GM12878 (cell line): Measurements from ENCODE around the gene FHOD3. TPM values are rescaled to one million over a fixed set of nuclear protein-coding genes. Genes with fewer than 3 reads are reported as not detected.

ENCODE experiments used
- ATAC-seq: fragments of 200-7000 bp; cut with Tn5 transposase; 3 replicates; pipeline ENCODE4 v1.9.1; 2020; ENCODE audit warnings: mild to moderate bottlenecking, moderate library complexity
- BruUV-seq: library from RNA; stranded (reverse); fragments of 400-500 nt; replicated peaks from 2 replicates; lab custom pipeline; 2021; lab: Mats Ljungman, UMichigan
- CTCF ChIA-PET: fragments of 300-600 bp; sonication (Branson Sonifier 250); formaldehyde crosslinking; extraction: SDS; loops from one replicate; lab custom pipeline; 2021; ENCODE audit warnings: inconsistent platforms; lab: Yijun Ruan, JAX
- POLR2A ChIA-PET: fragments of 350-600 bp; formaldehyde crosslinking; extraction: SDS; loops from one replicate; lab custom pipeline; 2021; ENCODE audit warnings: inconsistent platforms; lab: Charles Lee
- RAD21 ChIA-PET: fragments of 300-600 bp; sonication (Branson Sonifier 250); formaldehyde crosslinking; loops from one replicate; lab custom pipeline; 2023; ENCODE audit warnings: antibody characterized with exemption; ENCODE audit not compliant: unreplicated experiment; lab: Charles Lee
- SMC1A ChIA-PET: fragments of 300-600 bp; sonication (Branson Sonifier 250); formaldehyde crosslinking; loops from one replicate; lab custom pipeline; 2023; ENCODE audit not compliant: unreplicated experiment, uncharacterized antibody; lab: Charles Lee
- DNase-seq: peaks from one replicate; pipeline ENCODE4 v3.0.0-alpha.2; 2011; ENCODE audit warnings: low read depth, low spot score
- FAIRE-seq: peaks from 3 replicates; lab custom pipeline; 2011; peaks lifted over from hg19 to GRCh38; lab: Jason Lieb, UNC
- H2AFZ ChIP-seq: 2 replicates; pipeline ENCODE4 v1.6.0; 2011; ENCODE audit warnings: low read depth, low read length, control low read depth; ENCODE audit not compliant: control insufficient read depth
- H3K27ac ChIP-seq: 2 replicates; pipeline ENCODE4 v1.5.1; 2011; ENCODE audit warnings: control low read depth; ENCODE audit not compliant: control insufficient read depth, insufficient read depth
- H3K27me3 ChIP-seq, 2 experiments: replicated peaks in 1 of 2; 2 replicates each; pipeline versions ENCODE4 v1.6.0 to v1.6.1; 2011; ENCODE audit warnings: low read length in 1 of 2; ENCODE audit not compliant: control insufficient read depth in 2 of 2, insufficient read depth in 2 of 2
- H3K36me3 ChIP-seq, 2 experiments: 2 replicates each; pipeline ENCODE4 v1.5.1; 2011; ENCODE audit warnings: low read length in 1 of 2; ENCODE audit not compliant: control insufficient read depth in 2 of 2, insufficient read depth in 2 of 2
- H3K4me1 ChIP-seq: 2 replicates; pipeline ENCODE4 v1.6.1; 2011; ENCODE audit warnings: mild to moderate bottlenecking, low read length, moderate library complexity, mixed read lengths; ENCODE audit not compliant: control insufficient read depth, insufficient read depth
- H3K4me2 ChIP-seq: 2 replicates; pipeline ENCODE4 v1.6.0; 2011; ENCODE audit warnings: control low read depth; ENCODE audit not compliant: control insufficient read depth, insufficient read depth
- H3K4me3 ChIP-seq: fragments of 200-600 bp; sonication (generic); 2 replicates; pipeline ENCODE4 v1.5.1; 2016
- H3K79me2 ChIP-seq: 2 replicates; pipeline ENCODE4 v1.6.0; 2011; ENCODE audit warnings: low read length; ENCODE audit not compliant: control insufficient read depth, insufficient read depth
- H3K9ac ChIP-seq: 2 replicates; pipeline ENCODE4 v1.8.0; 2011; ENCODE audit warnings: low read length, control low read depth, mixed read lengths; ENCODE audit not compliant: control insufficient read depth, insufficient read depth
- H3K9me3 ChIP-seq: replicated peaks from 3 replicates; pipeline ENCODE4 v1.5.1; 2011; ENCODE audit warnings: mild to moderate bottlenecking, low read length; ENCODE audit not compliant: control insufficient read depth, insufficient read depth
- H4K20me1 ChIP-seq: 2 replicates; pipeline ENCODE4 v1.6.0; 2011; ENCODE audit not compliant: control insufficient read depth, insufficient read depth
- ASH2L ChIP-seq: fragments of 300-600, 200-600 bp; sonication (generic); IDR thresholded peaks from 2 replicates; pipeline ENCODE4 v1.6.1; 2017; ENCODE audit warnings: low read depth, mild to moderate bottlenecking, borderline replicate concordance
- CBX3 ChIP-seq: fragments of 200-600 bp; sonication (generic); IDR thresholded peaks from 2 replicates; pipeline ENCODE4 v1.6.1; 2016; ENCODE audit warnings: low read depth, borderline replicate concordance
- CHD4 ChIP-seq: fragments of 200-600 bp; sonication (generic); IDR thresholded peaks from 2 replicates; pipeline ENCODE4 v1.6.1; 2016; ENCODE audit warnings: mild to moderate bottlenecking
- GABPA ChIP-seq: IDR thresholded peaks from 2 replicates; pipeline ENCODE4 v1.6.1; 2014; ENCODE audit warnings: antibody characterized with exemption, low read depth, mild to moderate bottlenecking, inconsistent platforms
- IRF3 ChIP-seq: fragments of 450-650 bp; IDR thresholded peaks from 2 replicates; pipeline ENCODE4 v1.6.1; 2014; ENCODE audit warnings: mild to moderate bottlenecking
- JUNB ChIP-seq: IDR thresholded peaks from 2 replicates; pipeline ENCODE4 v1.6.1; 2016; ENCODE audit warnings: antibody characterized with exemption, mild to moderate bottlenecking
- JUND ChIP-seq: IDR thresholded peaks from 2 replicates; pipeline ENCODE4 v1.6.1; 2012; ENCODE audit warnings: low read depth, mild to moderate bottlenecking, low read length, improper control_type of control experiment, moderate library complexity
- MEF2B ChIP-seq: fragments of 450-650 bp; IDR thresholded peaks from 2 replicates; pipeline ENCODE4 v1.6.1; 2018; ENCODE audit warnings: mild to moderate bottlenecking, moderate library complexity; ENCODE audit not compliant: partially characterized antibody, poor library complexity, severe bottlenecking
- PKNOX1 ChIP-seq: fragments of 450-650 bp; IDR thresholded peaks from 2 replicates; pipeline ENCODE4 v1.6.1; 2016; ENCODE audit warnings: mild to moderate bottlenecking
- POLR2AphosphoS5 ChIP-seq: IDR thresholded peaks from 2 replicates; pipeline ENCODE4 v1.6.1; 2011; ENCODE audit warnings: mild to moderate bottlenecking, low read length, inconsistent platforms
- POU2F2 ChIP-seq: IDR thresholded peaks from 3 replicates; pipeline ENCODE4 v1.6.1; 2011; ENCODE audit warnings: low read depth, mild to moderate bottlenecking, low read length, borderline replicate concordance
- RELB ChIP-seq: fragments of 450-650 bp; IDR thresholded peaks from 2 replicates; pipeline ENCODE4 v1.6.1; 2017; ENCODE audit warnings: low read depth, mild to moderate bottlenecking, moderate library complexity
- SMAD5 ChIP-seq: IDR thresholded peaks from 2 replicates; pipeline ENCODE4 v1.6.1; 2016; ENCODE audit warnings: antibody characterized with exemption, low read depth
- SUZ12 ChIP-seq: fragments of 200-600 bp; sonication (generic); IDR thresholded peaks from one replicate; pipeline ENCODE4 v1.6.1; 2018; ENCODE audit warnings: antibody characterized with exemption, mild to moderate bottlenecking; ENCODE audit not compliant: unreplicated experiment
- ZBTB4 ChIP-seq: fragments of 450-650 bp; formaldehyde crosslinking; IDR thresholded peaks from 2 replicates; pipeline ENCODE4 v1.4.0; 2022; ENCODE audit warnings: mild to moderate bottlenecking, moderate library complexity
- ZNF217 ChIP-seq: fragments of 450-650 bp; IDR thresholded peaks from 2 replicates; pipeline ENCODE4 v1.6.1; 2017; ENCODE audit warnings: antibody characterized with exemption, mild to moderate bottlenecking
- WGBS: methylation state at CpG from one replicate; pipeline ENCODE4 v1.1.6; 2016; ENCODE audit warnings: low lambda C conversion rate; ENCODE audit not compliant: insufficient replicate concordance, insufficient coverage; ENCODE audit errors: missing lambda C conversion rate; 5-methylcytosine and 5-hydroxymethylcytosine counted together
- in situ Hi-C: fragments of 300-500 bp; cut with MboI; formaldehyde crosslinking; loops from 9 replicates; pipeline ENCODE4 v1.14.3; 2018; ENCODE audit warnings: mixed read lengths
- intact Hi-C: fragments of 100-400 bp; cut with micrococcal nuclease; formaldehyde crosslinking; loops from one replicate; pipeline ENCODE4 v1.14.2; 2022; ENCODE audit not compliant: unreplicated experiment
- polyA plus RNA-seq, 11 experiments: library from polyadenylated mRNA; depleted of rRNA in 4 of 11; unstranded in 6 of 11; stranded (reverse) in 5 of 11; fragments of >200 nt; fragmentation: Nextera tagmentation in 4 of 11; fragmentation: Illumina TruSeq in 1 of 11; extraction: Ambion mirVana in 4 of 11; extraction: Trizol in 1 of 11; gene quantifications; 1 replicate in 1 of 11; 2 replicates in 10 of 11; pipeline versions ENCODE4 v1.2.1 to v1.2.3, GENCODE V29; 2011 to 2016; ENCODE audit warnings: inconsistent platforms in 2 of 11, missing spikeins in 2 of 11, low read depth in 1 of 11
- total RNA-seq, 4 experiments: library from RNA; depleted of rRNA in 3 of 4; stranded (reverse); fragments of >200 nt in 3 of 4; fragmentation: Illumina TruSeq in 1 of 4; extraction: Trizol in 1 of 4; gene quantifications; 2 replicates each; pipeline versions ENCODE4 v1.2.1 to v1.2.3, GENCODE V29; 2013 to 2021

The FHOD3 gene
- total and polyA plus RNA-seq, 10 of the 15 experiments (the other 5 are each of a cell fraction or from before 2014, with no cell fraction given): 0.77 to 26.7 (median 10.4) TPM

- TF ChIP-seq PKNOX1: no peak
- no peak for TF ChIP-seq ASH2L
- TF ChIP-seq SMAD5: no peak
- TF ChIP-seq CHD4: no peak
- TF ChIP-seq CBX3: no peak
- no peak for TF ChIP-seq RELB
- no peak for TF ChIP-seq POLR2AphosphoS5
- no peak for TF ChIP-seq MEF2B
- TF ChIP-seq GABPA: no peak
Measured at GRCh38 chr18:36786686-36787085, 489.2 kb downstream of the FHOD3 start (continued).

- POLR2A ChIA-PET: interaction anchor here (0.7 kb wide), 1 partner anchor 124 kb away, joined by 3 read pairs; no protein-coding TSS in a partner anchor
- no peaks in the 10 kb centered on the region for H3K9me3 ChIP-seq
- no TSS peak for BruUV-seq
- DNase-seq: no peak
- CTCF ChIA-PET: interaction anchor here (1.0 kb wide), 1 partner anchor 71 kb away, joined by 3 read pairs; no protein-coding TSS in a partner anchor
- no peak overlapping the region for H3K27ac ChIP-seq
- SMC1A ChIA-PET: no interaction called here
- H3K27me3 ChIP-seq: no peaks in the 10 kb centered on the region
- intact Hi-C loops (no loop called here), in situ Hi-C loops (no loop called here)
- H3K4me2 ChIP-seq: no peak overlapping the region
- H4K20me1 ChIP-seq: no peaks in the 10 kb centered on the region
- peaks cover 3 to 11% of the 10 kb centered on the region in 2 experiments; a peak in 3 of 4 replicates for H3K36me3 ChIP-seq
- 99% methylated on average over 4 of the region's 4 CpGs for WGBS
- H3K4me3 ChIP-seq: no peak overlapping the region
- FAIRE-seq: no peak
- no peaks in the 10 kb centered on the region for H3K79me2 ChIP-seq
- H3K4me1 ChIP-seq: no peaks in the 10 kb centered on the region
- no peak overlapping the region for H3K9ac ChIP-seq
- RAD21 ChIA-PET: no interaction called here
- ATAC-seq: no peak
- H2AFZ ChIP-seq: no peak overlapping the region
- TF ChIP-seq ZBTB4 (CRISPR knock-in tag): no peak
- no peak for TF ChIP-seq POU2F2
- no peak for TF ChIP-seq ZNF217
- TF ChIP-seq IRF3: no peak
- TF ChIP-seq JUND: no peak
- TF ChIP-seq JUNB: no peak
- TF ChIP-seq SUZ12: no peak
Measured at GRCh38 chr18:36792634-36793283, 495.2 kb downstream of the FHOD3 start.
